Endothelial cell of umbilical vein (primary cell): ENCODE data around the gene CTXND1. TPM values are rescaled to one million over a fixed set of nuclear protein-coding genes. Genes with fewer than 3 reads are reported as not detected.

Source experiments
- BruUV-seq: library from RNA; stranded (reverse); fragments of 400-500 nt; replicated peaks from 2 replicates; lab custom pipeline; 2021; lab: Mats Ljungman, UMichigan
- CTCF ChIA-PET: fragments of 300-600, 350-600 bp; sonication (Branson Sonifier 250); formaldehyde crosslinking; loops from one replicate; lab custom pipeline; 2021; ENCODE audit warnings: antibody characterized with exemption, inconsistent platforms; lab: Charles Lee
- POLR2A ChIA-PET: fragments of 300-600, 350-600 bp; sonication (Branson Sonifier 250); formaldehyde crosslinking; loops from one replicate; lab custom pipeline; 2021; ENCODE audit warnings: antibody characterized with exemption, inconsistent platforms; lab: Charles Lee
- DNase-seq: peaks from one replicate; pipeline ENCODE4 v3.0.0-alpha.2; 2011; ENCODE audit warnings: low read depth, low spot score
- FAIRE-seq: peaks from 2 replicates; lab custom pipeline; 2011; peaks lifted over from hg19 to GRCh38; lab: Jason Lieb, UNC
- H2AFZ ChIP-seq: 2 replicates; pipeline ENCODE4 v1.6.0; 2012; ENCODE audit warnings: low read depth, low read length, control low read depth, inconsistent platforms
- H3K27ac ChIP-seq: 2 replicates; pipeline ENCODE4 v1.5.1; 2011; ENCODE audit warnings: low read depth, mild to moderate bottlenecking, control low read depth, low read length, moderate library complexity; ENCODE audit not compliant: insufficient read depth
- H3K27me3 ChIP-seq, 2 experiments: 2 replicates each; pipeline versions ENCODE4 v1.6.0 to v1.6.1; 2011; ENCODE audit warnings: low read length in 2 of 2, mixed read lengths in 1 of 2; ENCODE audit not compliant: control insufficient read depth in 2 of 2, insufficient read depth in 2 of 2
- H3K36me3 ChIP-seq, 2 experiments: 2 replicates in 1 of 2; 3 replicates in 1 of 2; pipeline ENCODE4 v1.5.1; 2011; ENCODE audit warnings: low read length in 2 of 2, mild to moderate bottlenecking in 1 of 2, moderate library complexity in 1 of 2; ENCODE audit not compliant: control insufficient read depth in 2 of 2, insufficient read depth in 2 of 2; ENCODE audit errors: extremely low read depth in 1 of 2
- H3K4me1 ChIP-seq: 3 replicates; pipeline ENCODE4 v1.5.1; 2011; ENCODE audit warnings: mild to moderate bottlenecking, low read length; ENCODE audit not compliant: control insufficient read depth, insufficient read depth; ENCODE audit errors: extremely low read depth
- H3K4me2 ChIP-seq: 2 replicates; pipeline ENCODE4 v1.6.1; 2011; ENCODE audit warnings: low read length, control low read depth, mixed read lengths; ENCODE audit not compliant: insufficient read depth
- H3K4me3 ChIP-seq, 3 experiments: fragments of 200-600 bp in 1 of 3; sonication (generic), shearing (Covaris generic) in 1 of 3; replicated peaks in 1 of 3; 2 replicates each; pipeline ENCODE4 v1.5.1; 2011 to 2016; ENCODE audit warnings: control low read depth in 3 of 3, low read length in 3 of 3, mild to moderate bottlenecking in 2 of 3, inconsistent platforms in 1 of 3, low read depth in 1 of 3, moderate library complexity in 1 of 3; ENCODE audit not compliant: insufficient read depth in 1 of 3
- H3K79me2 ChIP-seq: 2 replicates; pipeline ENCODE4 v1.6.0; 2012; ENCODE audit warnings: low read length, inconsistent platforms; ENCODE audit not compliant: control insufficient read depth, insufficient read depth
- H3K9ac ChIP-seq: replicated peaks from 2 replicates; pipeline ENCODE3; 2011; ENCODE audit warnings: low read length, control low read depth; ENCODE audit not compliant: insufficient read depth; ENCODE audit errors: extremely low read depth
- H3K9me1 ChIP-seq: replicated peaks from 3 replicates; pipeline ENCODE4 v1.6.0; 2011; ENCODE audit warnings: mild to moderate bottlenecking, low read length; ENCODE audit not compliant: control insufficient read depth, insufficient read depth; ENCODE audit errors: extremely low read depth
- H3K9me3 ChIP-seq: replicated peaks from 2 replicates; pipeline ENCODE4 v1.5.1; 2012; ENCODE audit warnings: low read length, inconsistent platforms; ENCODE audit not compliant: control insufficient read depth, insufficient read depth
- H4K20me1 ChIP-seq: replicated peaks from 2 replicates; pipeline ENCODE3; 2011; ENCODE audit warnings: mild to moderate bottlenecking, low read length; ENCODE audit not compliant: control insufficient read depth, insufficient read depth; ENCODE audit errors: extremely low read depth
- EZH2 ChIP-seq: IDR thresholded peaks from 2 replicates; pipeline ENCODE4 v1.6.1; 2012; ENCODE audit warnings: borderline replicate concordance, low read depth, mild to moderate bottlenecking, moderate library complexity, low read length, inconsistent platforms; ENCODE audit not compliant: severe bottlenecking
- FOS ChIP-seq: IDR thresholded peaks from 2 replicates; pipeline ENCODE4 v1.6.1; 2011; ENCODE audit warnings: mild to moderate bottlenecking, low read length, moderate library complexity, borderline replicate concordance; ENCODE audit not compliant: insufficient read depth
- GATA2 ChIP-seq: IDR thresholded peaks from 2 replicates; pipeline ENCODE4 v1.7.0; 2011; ENCODE audit warnings: low read depth, mild to moderate bottlenecking, moderate library complexity, mixed read lengths, low read length; ENCODE audit not compliant: insufficient read length, insufficient read depth
- JUN ChIP-seq: IDR thresholded peaks from 2 replicates; pipeline ENCODE4 v1.6.1; 2011; ENCODE audit warnings: borderline replicate concordance, low read depth; ENCODE audit not compliant: insufficient read length, insufficient read depth
- MYC ChIP-seq: IDR thresholded peaks from one replicate; pipeline ENCODE4 v1.6.1; 2011; ENCODE audit warnings: mild to moderate bottlenecking, low read depth, low read length
- POLR2A ChIP-seq: IDR thresholded peaks from 2 replicates; pipeline ENCODE4 v1.6.1; 2012; ENCODE audit warnings: low read depth, mild to moderate bottlenecking, control low read depth, low read length
- POLR2AphosphoS5 ChIP-seq: IDR thresholded peaks from 2 replicates; pipeline ENCODE4 v1.6.1; 2012; ENCODE audit warnings: low read depth, mild to moderate bottlenecking, control low read depth, low read length, moderate library complexity; ENCODE audit not compliant: insufficient read depth
- dilution Hi-C: fragments of 300-500 bp; cut with MboI; formaldehyde crosslinking; loops from one replicate; pipeline ENCODE4 v1.15.0; 2019; ENCODE audit warnings: low sequenced_read_pairs; ENCODE audit not compliant: extremely low pct_ligation_motif_present
- intact Hi-C: fragments of 100-400 bp; cut with micrococcal nuclease; formaldehyde crosslinking; loops from one replicate; pipeline ENCODE4 v1.10.0; 2022
- polyA plus RNA-seq, 4 experiments: library from polyadenylated mRNA; depleted of rRNA in 3 of 4; stranded (reverse) in 3 of 4; unstranded in 1 of 4; fragments of >200 nt; gene quantifications; 2 replicates each; pipeline versions ENCODE4 v1.2.1 to v1.2.3, GENCODE V29; 2011 to 2012; ENCODE audit warnings: missing spikeins in 1 of 4
- total RNA-seq: library from RNA; stranded (reverse); gene quantifications from 2 replicates; pipeline ENCODE4 v1.2.3, GENCODE V29; 2021
- TF ChIP-seq, protein P1 (sequence below): IDR thresholded peaks from 2 replicates; pipeline ENCODE4 v1.6.1; 2011; ENCODE audit not compliant: insufficient read depth, insufficient read length
- TF ChIP-seq, protein P2 (sequence below), 2 donors: IDR thresholded peaks; 1 replicate in 1 of 2; 2 replicates in 1 of 2; pipeline ENCODE4 v1.5.1; 2011; ENCODE audit warnings: low read length in 2 of 2, mild to moderate bottlenecking in 2 of 2, moderate library complexity in 2 of 2, control low read depth in 1 of 2, inconsistent platforms in 1 of 2, low read depth in 1 of 2; ENCODE audit not compliant: insufficient read depth in 1 of 2; ENCODE audit errors: extremely low read depth in 1 of 2

CTXND1 gene
- total and polyA plus RNA-seq, 2 donors (not counting 3 experiments of a cell fraction or from before 2014, with no cell fraction given): not detected

DNA sequence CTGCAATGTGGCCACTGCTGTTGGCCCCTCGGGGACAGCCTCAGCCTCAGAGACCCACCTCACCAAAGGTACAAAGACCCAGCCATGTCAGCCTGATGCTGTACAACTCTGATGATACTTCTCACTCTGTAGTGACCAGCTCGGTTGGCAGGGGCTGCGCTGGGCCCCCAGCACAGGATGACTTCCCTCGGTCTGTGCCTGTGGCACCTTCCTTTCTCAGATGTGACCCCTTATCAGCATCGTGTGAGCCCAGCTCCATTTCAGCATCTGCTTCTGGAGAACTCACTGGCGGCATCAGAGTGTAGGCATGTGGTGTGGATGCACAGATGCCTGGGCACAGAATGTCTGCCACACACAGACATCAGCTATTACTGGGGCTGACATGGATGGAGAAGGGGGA is 25.1 kb upstream of the CTXND1 start:
- no peak for FAIRE-seq
- dilution Hi-C loops: no loop called here

More for the DNA sequence above, 25.1 kb upstream of the CTXND1 start:
- Histone ChIP-seq H3K9me3 (no peaks in the 10 kb centered on the region), H3K9ac (no peak overlapping the region), H3K4me1 (no peaks in the 10 kb centered on the region), H3K36me3 (no peaks in the 10 kb centered on the region), H3K79me2 (no peaks in the 10 kb centered on the region), H4K20me1 (no peaks in the 10 kb centered on the region), H2AFZ (no peak overlapping the region), H3K9me1 (no peaks in the 10 kb centered on the region), H3K27ac (no peak overlapping the region), H3K4me3 (no peak overlapping the region), H3K4me2 (no peak overlapping the region), H3K27me3 (no peaks in the 10 kb centered on the region)
- intact Hi-C loops: no loop called here
- TF ChIP-seq FOS: no peak
- no peak for TF ChIP-seq GATA2
- TF ChIP-seq JUN: no peak
- TF ChIP-seq, protein P1, sequence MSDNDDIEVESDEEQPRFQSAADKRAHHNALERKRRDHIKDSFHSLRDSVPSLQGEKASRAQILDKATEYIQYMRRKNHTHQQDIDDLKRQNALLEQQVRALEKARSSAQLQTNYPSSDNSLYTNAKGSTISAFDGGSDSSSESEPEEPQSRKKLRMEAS: no peak
- TF ChIP-seq POLR2A: no peak
- TF ChIP-seq POLR2AphosphoS5: no peak
- TF ChIP-seq EZH2: no peak
- TF ChIP-seq MYC: no peak
- TF ChIP-seq, protein P2, sequence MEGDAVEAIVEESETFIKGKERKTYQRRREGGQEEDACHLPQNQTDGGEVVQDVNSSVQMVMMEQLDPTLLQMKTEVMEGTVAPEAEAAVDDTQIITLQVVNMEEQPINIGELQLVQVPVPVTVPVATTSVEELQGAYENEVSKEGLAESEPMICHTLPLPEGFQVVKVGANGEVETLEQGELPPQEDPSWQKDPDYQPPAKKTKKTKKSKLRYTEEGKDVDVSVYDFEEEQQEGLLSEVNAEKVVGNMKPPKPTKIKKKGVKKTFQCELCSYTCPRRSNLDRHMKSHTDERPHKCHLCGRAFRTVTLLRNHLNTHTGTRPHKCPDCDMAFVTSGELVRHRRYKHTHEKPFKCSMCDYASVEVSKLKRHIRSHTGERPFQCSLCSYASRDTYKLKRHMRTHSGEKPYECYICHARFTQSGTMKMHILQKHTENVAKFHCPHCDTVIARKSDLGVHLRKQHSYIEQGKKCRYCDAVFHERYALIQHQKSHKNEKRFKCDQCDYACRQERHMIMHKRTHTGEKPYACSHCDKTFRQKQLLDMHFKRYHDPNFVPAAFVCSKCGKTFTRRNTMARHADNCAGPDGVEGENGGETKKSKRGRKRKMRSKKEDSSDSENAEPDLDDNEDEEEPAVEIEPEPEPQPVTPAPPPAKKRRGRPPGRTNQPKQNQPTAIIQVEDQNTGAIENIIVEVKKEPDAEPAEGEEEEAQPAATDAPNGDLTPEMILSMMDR (IDR thresholded peaks at IDR 0.05; ENCODE audit: extremely low read depth in 1 of 2, insufficient read depth in 1 of 2, low read depth in 1 of 2, low read length in 2 of 2): no peak
- CTCF ChIA-PET: no interaction called here
- no peak for DNase-seq
- POLR2A ChIA-PET: no interaction called here
- no TSS peak for BruUV-seq
